ENCODE results near the gene TNK2.
"Not testable (repeated sequence)": the region's sequence is repeated elsewhere in the genome, so short reads cannot be mapped to it uniquely, and the experiment has no call there.

TNK2 gene

DNA sequence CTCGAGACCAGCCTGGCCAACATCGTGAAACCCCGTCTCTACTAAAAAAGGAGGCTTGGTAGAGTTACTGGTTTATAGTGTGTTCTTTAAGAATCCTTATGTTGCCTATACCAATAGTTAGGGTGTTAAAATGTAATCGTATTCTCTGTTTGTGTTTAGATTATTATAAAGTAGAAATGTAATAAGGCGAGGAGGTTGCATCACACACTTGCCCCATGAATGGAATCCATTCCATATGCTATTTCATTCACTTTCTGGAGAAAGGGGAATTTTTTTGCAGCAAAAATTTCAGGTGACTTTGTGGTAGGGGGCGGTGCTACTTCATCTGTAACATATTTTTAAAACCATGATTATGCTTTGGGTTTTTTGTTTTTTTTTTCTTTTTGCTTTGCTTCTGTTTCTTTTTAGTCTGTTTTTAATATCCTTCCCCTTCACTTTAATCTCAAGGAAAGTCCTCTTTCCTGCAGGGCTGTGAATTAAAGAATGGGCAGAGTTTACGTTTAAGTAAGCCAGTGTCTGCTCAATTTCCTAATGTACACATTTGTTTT lies 63.6 kb downstream of the TNK2 start:
- no peak for DNase-seq

DNA sequence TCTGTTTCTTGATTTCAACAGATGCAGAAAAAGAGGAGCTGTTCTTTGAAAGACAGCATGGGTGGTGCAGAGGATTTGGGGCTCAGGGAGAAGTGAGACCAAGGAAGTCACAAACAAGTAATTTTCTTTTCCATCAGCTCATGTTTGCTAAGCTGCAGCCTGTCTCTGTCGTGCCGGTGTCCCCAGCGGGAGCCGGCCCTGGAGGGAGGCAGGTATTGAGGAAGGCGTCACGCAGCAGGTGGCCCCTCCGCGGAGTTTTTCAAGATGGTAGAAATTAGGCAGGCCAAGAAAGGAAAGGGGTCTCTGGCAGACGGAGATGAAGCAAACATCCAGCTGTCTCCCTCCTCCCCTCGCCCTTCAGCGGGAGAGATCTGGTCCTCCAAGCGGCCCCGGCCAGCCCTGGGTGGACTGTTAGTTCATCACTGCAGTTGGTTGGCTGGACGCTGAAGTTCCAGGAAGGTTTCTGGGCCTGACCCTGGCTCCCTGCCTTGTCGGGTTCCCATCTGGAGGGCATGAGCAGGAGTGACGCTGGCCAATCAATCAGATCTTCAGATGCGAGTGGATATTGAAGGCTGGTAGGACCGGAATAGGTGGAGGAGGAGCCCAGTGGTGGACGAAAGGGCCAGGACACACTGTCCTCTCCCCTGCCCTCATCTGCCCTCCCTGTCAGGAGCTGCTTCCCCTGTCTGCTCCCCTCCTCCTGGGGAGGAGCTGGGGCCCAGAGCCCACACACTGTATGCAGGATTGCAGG lies 68.9 kb downstream of the TNK2 start:
- DNase-seq: no peak

DNA sequence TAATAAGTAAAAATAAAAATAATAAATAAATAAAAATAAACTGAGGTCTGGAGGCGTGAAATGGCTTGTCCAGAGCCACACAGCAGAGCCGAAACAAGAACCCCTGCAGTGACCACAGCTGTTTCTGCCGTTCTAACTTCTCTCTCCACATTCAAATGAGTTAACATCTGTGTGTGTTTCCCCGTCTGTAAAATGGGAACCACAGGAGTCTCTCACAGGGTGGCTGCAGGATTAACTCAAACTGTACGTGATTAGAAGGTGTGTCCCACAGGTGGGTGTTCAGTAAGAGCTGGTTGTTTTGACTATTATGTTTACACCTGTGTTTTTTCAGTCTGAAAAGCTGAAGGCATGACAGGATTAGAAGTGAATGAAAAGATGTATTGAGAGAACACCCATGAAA lies 69.6 kb downstream of the TNK2 start:
- no peak for DNase-seq

DNA sequence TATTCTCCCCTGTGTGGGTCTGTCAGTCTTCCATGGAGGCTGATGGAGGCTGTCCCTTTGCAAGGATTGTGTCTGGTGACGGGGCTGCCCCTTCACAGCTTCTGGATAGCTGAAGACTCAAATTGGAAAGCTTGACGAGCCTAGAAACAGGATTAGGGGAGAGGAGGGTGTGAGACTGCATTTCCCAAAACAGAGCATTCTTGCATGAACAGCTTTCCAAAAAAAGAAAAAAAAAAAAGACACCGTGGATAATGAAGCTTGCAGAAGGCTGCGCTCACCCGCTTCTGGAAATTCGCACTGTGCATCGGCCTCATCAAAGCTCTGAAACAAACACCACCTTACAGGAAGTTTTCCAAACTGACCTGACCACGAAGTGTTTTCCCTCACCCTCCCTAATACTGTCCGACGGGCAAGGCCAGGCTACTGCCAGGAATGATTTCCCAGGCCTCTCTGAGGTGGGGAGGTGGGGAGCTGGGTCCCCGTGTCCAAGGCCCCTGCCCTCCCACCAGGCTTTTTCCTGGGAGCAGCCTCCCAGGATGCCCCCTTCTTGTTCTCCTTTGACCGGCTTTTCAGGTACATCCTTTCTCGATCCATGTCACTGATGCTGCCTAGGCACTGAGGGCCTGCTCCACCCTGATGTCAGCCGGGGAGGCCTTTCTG lies 71.7 kb downstream of the TNK2 start:
- DNase-seq: no peak

DNA sequence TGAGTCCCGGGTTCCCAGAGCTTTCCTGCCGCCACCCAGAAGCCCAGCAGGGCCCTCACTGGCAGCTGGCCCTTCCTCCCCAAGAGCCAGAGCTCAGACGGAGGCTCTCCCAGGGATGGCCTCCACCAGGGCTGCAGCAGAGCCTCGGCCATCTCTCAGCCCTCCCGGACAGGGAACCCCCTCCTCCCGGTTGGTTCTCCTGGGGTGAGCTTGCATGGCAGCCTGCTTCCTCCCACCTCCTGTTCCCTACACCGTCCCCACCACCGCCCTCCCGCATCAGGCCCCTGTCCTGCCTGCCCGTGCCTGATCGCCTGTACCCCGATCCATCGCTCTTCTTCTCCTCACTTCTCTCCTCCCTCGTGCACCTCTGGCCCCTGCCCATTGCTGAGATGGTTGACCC lies 72.6 kb downstream of the TNK2 start:
- no peak for DNase-seq

DNA sequence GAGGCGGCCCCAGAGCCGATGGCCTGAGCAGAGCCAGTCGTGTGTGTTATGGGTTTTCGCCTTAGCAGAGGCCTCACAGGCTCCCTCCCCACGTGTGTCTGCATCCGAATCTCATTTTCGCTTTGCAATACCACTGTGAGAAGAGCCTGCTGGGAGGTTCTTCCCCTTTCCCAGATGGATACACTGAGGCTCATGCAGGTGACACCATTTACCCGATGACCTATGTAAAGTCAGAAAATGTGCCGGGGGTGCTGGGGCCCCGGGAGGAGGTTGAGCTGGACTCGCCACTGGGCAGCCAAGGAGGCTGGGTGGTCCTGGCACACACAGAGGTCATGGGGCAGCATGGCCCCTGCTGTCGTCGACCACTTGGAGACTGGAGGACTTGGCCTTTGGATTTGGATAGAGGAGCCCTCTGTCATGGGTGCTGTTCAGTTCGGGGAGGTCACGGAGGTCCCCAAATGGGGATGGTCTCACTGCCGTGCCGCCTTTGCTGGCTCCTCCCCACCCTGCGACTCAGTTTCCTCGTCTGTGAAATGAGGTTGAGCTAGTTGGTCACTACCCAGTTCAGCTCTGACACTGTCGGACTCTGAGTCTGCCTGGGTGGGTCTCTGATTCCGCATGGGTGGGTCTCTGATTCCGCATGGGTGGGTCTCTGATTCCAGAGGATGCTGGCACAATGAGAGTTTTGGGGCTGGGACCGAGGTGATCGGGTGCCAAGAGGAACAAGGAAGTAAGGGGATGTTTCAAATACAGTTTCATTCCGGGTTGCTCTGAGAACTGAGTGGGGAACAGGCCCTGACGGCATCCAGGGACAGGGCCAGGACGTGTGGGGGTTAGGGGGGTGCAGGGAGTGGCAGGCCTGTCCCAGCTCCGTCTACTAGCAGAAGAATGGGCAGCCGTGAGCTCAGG lies 73.4 kb downstream of the TNK2 start:
- no peak for DNase-seq

DNA sequence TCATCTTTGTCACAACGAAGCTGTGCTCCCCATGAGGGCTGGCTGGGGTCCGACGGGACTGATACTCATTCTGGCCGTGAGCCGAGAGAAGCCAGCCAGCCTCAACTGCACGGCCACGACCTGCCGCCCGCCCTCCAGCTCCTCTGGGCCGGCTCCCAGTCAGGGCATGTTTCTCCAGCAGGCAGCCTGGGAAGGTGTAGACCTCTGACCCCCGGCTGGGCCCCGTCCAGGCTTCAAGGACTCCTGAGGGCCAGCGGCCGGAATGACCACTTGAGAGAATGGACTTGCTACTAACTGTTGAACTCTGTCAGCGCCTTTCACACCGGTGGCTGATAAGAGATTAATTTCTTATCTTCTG lies 78.5 kb downstream of the TNK2 start:
- no peak for DNase-seq

DNA sequence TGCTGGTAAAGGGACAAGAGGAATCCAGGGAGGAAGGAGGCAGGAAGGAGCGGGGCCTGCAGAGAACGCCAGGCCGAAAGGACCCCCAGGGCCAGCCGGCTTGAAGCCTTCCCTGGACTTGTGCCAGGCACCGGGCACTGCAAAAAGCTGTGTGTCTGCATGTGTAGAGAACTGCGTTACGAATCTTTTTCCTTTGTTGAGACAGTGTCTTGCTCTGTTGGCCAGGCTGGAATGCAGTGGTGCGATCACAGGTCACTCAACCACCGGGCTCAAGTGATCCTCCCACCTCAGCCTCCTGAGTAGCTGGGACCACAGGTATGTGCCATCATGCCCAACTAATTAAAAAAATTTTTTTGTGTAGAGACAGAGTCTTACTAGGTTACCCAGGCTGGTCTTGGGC lies 79.6 kb downstream of the TNK2 start:
- DNase-seq: no peak

DNA sequence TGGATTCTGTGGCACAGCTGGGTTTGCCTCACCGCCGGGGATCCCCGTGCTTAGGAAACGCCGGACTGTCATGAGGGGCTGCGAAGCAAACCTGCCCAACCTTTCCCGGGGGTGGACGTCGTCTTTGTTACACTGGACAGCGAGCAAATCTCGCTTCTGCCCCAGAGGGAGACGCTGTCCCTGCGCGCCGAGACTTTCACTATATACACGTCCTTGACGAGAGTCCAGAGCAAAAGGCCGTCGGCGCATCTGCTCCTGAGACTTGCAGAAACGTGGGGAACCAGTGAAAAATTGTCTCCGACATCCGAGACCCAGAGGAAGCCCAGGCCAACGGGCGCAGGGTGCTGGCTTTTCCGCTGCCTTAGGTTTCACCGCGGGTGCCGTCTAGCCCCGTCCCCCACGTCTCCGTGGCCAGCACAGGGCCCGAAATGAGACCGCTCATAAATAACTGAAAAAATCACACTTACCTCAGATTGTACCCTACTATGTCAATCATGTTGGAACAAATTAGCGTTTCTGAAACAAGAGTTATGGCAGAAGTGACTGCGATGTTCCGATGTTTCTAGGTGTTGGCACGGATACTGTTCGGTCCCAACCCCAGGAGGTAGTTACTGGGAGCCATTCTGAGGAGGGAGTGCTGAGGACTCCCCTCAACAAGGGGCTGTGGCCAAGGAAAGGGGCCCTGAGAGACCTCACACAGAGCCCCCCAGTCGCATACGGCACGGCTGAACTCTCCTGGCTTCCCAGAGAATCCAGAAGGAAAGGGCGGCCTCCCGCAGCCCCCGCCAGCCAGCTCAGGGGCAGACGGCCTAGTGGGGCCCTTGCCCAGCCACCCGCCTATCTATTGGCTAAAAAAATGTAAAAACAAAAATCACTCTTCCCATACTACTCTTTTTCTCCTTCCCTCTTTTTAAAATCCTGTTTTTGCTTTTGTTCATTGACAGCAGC lies 82.2 kb downstream of the TNK2 start:
- no peak for DNase-seq

DNA sequence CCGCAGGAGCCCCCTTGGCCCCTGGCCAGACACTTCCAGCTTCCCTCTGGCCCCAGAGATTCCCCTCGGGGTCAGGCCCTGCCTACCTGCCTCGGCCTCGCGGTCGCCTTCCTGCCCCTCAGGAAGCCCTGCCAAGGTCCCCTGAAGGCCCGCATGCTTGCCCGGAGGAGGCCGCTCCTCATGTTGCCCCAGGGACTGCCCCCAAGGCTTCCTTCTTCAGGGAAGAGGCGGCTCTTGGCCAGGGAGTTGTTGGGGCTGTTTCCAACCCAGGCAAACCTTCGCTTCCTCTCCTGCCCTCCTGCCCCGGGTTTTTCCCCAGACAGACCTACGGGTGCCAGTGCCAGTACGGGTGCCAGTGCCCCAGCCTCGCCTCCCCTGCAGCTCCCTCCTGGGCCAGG lies 83.2 kb downstream of the TNK2 start:
- DNase-seq: no peak

DNA sequence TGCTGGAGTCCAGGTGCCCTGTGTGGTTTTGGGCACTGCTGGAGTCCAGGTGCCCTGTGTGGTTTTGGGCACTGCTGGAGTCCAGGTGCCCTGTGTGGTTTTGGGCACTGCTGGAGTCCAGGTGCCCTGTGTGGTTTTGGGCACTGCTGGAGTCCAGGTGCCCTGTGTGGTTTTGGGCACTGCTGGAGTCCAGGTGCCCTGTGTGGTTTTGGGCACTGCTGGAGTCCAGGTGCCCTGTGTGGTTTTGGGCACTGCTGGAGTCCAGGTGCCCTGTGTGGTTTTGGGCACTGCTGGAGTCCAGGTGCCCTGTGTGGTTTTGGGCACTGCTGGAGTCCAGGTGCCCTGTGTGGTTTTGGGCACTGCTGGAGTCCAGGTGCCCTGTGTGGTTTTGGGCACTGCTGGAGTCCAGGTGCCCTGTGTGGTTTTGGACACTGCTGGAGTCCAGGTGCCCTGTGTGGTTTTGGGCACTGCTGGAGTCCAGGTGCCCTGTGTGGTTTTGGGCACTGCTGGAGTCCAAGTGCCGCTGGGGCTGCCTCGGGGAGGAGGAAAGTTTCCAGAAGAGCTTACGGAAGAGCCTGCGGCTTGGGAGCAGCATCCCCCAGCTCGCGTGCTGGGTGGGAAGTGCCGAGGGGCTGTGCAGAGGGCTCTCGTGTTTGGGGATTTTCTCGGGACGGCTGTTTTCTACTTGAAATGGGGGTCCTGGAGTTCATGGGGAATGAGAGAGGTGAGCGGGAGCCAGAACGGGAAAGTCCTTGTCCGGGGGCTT lies 83.7 kb downstream of the TNK2 start:
- not testable (repeated sequence) for DNase-seq

DNA sequence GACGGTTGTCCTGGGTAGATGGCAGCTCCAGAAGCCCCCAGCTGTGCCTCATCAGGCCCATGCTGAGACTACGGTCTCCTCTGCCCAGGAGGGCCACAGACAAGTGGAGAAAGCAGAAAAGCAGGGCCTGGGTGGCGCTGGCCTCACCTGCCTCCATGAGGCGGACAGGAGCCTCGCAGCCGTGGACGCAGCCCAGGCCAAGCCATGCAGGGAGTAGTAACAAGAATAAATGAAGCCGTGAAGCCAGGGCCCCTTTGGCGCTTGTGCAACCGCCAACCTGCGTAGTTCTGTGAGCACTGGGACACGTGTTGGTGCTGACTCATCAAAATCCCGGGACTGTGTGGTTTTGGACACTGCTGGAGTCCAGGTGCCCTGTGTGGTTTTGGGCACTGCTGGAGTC lies 84.4 kb downstream of the TNK2 start:
- DNase-seq: no peak

DNA sequence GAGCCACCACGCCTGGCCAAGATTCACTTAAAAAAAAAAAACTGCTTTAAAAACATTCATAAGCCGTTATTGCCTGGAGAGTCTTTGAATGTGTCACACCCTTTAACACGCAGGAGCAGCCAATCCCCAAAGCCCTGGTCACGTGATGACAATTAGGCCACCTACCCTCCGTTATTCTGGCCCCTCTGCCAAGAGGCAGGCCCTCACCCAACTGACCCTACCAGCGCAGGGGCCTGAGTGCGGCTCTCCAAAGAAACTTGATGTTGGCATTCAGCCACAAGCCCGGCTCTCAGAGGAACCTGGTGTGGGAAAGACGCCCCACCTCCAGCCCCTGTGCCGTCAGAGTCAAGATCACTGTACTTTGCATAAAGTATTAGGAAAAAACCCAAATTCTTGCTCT lies 85.1 kb downstream of the TNK2 start:
- DNase-seq: no peak

DNA sequence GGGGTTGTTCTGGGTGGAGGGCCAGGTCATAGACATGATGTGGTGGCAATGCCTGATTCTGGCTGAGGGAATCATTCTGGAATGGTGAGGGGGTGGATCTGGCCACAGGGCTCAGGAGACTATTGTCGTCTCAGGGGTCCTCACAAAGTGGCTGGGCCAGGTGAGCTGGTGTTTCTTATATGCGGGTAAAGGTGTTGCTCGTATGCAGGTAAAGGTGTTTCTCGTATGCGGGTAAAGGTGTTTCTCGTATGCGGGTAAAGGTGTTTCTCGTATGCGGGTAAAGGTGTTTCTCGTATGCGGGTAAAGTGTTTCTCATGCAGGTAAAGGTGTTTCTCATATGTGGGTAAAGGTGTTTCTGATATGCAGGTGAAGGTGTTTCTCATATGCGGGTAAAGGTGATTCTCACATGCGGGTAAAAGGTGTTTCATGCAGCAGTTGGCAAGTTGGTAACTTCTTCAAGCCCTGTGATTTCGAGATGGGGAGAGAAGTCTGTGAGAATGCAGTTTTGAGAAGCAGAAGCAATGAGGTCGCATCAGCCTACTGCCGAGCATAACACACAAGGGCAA lies 86.1 kb downstream of the TNK2 start:
- DNase-seq: no peak

DNA sequence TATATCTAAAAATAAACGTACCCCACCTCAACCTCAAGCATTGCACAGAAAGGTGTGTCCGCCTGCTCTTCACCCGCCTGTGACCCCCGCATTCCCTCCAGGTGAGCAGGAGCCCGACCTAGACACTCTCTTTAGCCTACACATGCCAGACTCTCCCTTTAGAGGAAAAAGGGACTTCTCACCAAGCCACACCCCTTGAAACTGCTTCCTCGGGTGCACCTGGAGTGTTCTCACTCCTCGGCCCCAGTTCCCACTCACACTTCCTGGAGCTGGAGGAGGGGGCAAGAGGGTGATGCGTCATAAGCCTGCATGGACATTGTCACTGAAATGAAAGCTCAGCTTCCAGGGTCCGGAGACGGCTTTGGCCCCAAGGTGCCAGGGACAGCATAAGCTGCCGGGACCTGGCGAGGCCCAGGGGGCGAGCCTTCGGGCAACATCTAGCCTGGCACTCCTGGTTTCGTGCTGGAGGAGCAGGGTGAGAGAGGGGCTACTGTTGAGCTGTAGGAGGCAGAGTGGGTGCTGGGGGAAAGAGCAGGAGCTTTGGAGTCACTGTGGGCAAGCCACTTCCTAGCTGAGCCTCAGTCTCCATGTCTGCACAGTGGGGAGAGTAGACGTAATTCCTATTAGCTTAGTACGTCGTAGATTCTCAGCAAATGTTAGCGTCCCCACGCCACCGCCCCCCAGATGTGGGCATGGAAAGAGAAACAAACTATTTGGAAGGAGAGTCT lies 86.8 kb downstream of the TNK2 start:
- DNase-seq: no peak

DNA sequence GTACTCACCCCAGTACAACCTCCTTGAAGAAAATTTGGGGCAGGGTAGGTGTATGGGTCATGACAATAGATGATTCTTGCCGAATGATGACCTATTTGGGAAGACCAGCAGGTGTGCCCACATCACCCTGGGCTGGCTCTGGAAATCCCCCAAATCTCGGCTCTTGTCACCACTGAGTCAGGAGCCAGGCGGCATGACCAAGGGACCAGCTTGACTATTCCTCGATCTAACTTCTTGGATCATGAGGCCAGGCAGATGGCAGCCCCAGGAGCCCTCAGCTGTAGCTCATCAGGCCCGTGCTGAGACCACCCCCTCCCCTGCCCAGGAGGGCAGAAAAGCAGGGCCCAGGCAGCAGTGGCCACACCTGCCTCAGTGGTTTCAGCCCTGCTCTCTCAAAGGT lies 87.5 kb downstream of the TNK2 start:
- no peak for DNase-seq

DNA sequence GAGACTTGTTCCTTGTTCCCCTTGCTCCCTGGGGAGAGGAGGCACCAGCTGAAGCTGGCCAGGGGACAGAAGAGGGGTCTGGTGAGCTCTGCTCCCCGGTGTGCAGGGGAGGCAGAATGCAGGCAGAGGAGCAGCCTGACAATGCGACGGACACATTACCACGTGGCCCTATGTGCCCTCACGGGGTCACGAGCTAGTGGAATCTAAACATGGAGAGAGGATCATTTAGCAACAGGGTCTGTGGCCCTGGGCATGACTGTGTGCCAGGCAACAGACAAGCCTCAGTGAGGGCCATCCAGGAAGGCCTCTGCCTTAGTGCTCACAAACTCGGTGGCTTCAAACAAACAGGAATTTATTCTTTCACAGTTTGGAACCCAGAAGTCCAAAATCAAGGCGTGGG lies 88.2 kb downstream of the TNK2 start:
- DNase-seq: no peak

DNA sequence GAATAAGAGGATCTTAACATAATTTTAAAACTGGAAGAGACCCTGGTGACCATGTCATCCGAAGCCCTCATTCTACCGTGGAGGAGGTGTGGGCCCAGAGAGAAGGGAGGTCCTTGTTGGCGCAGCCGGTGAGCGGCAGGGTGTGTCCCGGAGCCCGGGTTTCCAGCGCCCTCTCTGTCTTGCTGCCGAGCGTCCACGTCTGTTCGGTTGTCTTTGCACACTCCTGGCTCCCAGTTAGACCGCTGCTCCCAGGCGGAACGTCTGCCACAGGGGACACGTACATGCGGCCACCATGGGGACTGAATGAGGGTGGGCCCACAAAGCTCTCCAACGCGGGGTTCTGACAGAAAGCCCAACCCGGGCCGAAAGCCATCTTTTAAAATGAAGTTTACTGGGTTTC lies 90.0 kb downstream of the TNK2 start:
- no peak for DNase-seq

DNA sequence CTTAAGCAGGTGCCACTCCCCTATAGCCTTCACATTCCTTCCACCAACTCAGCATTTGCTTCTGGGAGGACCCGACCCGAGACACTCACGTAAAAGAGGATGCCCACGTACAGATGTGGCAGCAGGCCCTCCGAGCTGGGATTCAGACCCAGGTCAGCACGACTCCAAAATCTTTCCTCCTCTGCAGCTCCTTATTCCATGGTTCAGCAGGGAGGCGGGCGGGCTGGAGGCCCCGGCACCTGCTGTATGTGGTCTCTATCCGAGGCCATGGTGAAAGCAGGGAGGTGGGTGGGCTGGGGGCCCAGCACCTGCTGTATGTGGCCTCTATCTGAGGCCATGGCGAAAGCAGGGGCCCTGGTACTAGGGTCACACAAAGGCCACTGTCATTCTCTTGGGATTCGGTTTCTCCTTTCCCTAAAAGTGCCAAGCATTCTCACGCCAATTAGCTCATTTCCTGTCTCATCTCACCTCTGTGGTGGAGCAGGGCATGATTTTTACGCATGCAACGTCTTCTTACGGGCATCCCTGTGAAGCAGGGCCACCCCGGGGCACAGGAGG lies 90.7 kb downstream of the TNK2 start:
- DNase-seq: no peak

DNA sequence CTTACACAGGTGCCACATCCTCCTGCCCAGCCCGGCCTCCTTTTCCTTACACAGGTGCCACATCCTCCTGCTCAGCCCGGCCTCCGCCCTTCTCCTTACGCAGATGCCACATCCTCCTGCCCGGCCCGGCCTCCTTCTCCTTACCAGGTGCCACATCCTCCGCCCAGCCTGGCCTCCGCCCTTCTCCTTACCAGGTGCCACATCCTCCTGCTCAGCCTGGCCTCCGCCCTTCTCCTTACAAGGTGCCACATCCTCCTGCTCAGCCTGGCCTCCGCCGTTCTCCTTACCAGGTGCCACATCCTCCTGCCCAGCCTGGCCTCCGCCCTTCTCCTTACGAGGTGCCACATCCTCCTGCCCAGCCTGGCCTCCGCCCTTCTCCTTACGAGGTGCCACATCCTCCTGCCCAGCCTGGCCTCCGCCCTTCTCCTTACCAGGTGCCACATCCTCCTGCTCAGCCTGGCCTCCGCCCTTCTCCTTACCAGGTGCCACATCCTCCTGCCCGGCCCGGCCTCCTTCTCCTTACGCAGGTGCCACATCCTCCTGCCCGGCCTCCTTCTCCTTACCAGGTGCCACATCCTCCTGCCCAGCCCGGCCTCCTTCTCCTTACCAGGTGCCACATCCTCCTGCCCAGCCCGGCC lies 92.0 kb downstream of the TNK2 start:
- not testable (repeated sequence) for DNase-seq

Data from activated naive CD4-positive, alpha-beta T cell treated with anti-CD3 and anti-CD28 coated beads, Interleukin-2, amount 50 U/mL, for 16 hours (primary cell).